H1 (cell line): Measurements from ENCODE around the gene MCM6. TPM values are rescaled to one million over a fixed set of nuclear protein-coding genes. Genes with fewer than 3 reads are reported as not detected.

Experiments used
- BRCA1 ChIP-seq: IDR thresholded peaks from 2 replicates; pipeline ENCODE4 v1.6.1; 2012; ENCODE audit warnings: low read depth, low read length, improper control_type of control experiment
- CHD1 ChIP-seq: IDR thresholded peaks from 2 replicates; pipeline ENCODE4 v1.6.1; 2012; ENCODE audit warnings: low read depth, low read length, improper control_type of control experiment
- EGR1 ChIP-seq: IDR thresholded peaks from 2 replicates; pipeline ENCODE4 v1.6.1; 2011; ENCODE audit warnings: low read depth, low read length, borderline replicate concordance
- EZH2 ChIP-seq: fragments of 200-600 bp; sonication (generic); IDR thresholded peaks from 2 replicates; pipeline ENCODE4 v1.7.1; 2012; ENCODE audit warnings: low read depth, mild to moderate bottlenecking, moderate library complexity, low read length, inconsistent platforms; ENCODE audit not compliant: severe bottlenecking
- RNF2 ChIP-seq: fragments of 200-900, 300-1000 bp; sonication (generic); IDR thresholded peaks from 2 replicates; pipeline ENCODE4 v1.7.1; 2016; ENCODE audit warnings: borderline replicate concordance, low read depth, mild to moderate bottlenecking, antibody characterized with exemption, low read length; ENCODE audit not compliant: poor library complexity, severe bottlenecking; ENCODE audit errors: missing control alignments
- polyA plus RNA-seq, 7 experiments: library from polyadenylated mRNA; depleted of rRNA in 3 of 7; stranded (reverse) in 5 of 7; unstranded in 2 of 7; fragments of >200 nt in 5 of 7; fragments of 200-250 nt in 2 of 7; gene quantifications; 1 replicate in 5 of 7; 2 replicates in 1 of 7; 4 replicates in 1 of 7; pipeline versions ENCODE4 v1.2.1 to v1.2.3, GENCODE V29; 2011 to 2013; ENCODE audit warnings: missing spikeins in 2 of 7, mixed read lengths in 2 of 7
- total RNA-seq: library from RNA; stranded (reverse); fragmentation: NEBNext Ultra II Directional; extraction: Animal tissue kit (Norgen Biotek cat#: 25700); gene quantifications from 2 replicates; pipeline ENCODE4 v1.2.1, GENCODE V29; 2021

MCM6 gene
- total and polyA plus RNA-seq, 2 of the 8 experiments (the other 6 are each of a cell fraction or from before 2014, with no cell fraction given): 60.2 to 134 TPM

DNA sequence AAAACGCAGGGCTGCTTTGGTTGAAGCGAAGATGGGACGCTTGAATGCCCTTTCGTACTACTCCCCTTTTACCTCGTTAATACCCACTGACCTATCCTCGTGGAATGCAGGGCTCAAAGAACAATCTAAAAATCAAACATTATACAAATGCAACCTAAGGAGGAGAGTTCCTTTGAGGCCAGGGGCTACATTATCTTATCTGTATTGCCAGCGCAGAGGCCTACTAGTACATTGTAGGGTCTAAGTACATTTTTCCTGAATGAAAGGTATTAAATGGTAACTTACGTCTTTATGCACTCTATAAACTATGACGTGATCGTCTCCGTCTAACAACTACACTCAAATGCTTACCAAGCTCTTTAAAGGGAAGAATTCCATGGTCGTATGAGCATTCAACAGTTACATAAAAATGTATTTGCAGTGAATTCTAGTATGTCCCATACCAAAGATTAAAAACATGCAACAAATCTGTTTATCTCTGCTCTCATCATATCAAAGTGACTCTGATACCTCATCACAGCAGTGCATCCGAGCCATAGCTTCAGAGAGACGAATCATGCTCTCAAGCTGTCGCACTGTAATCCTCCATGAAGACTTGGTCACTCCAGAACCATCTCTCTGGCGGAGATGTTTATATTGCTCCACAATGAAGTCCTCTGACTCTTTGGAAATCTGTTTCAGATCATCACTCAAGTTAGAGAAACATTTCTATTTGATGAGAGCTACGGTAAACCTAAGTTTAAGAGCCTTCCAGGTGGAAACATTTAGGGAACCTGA, 25.2 kb downstream of the MCM6 start (continued):
- TF ChIP-seq EGR1: no peak
- no peak for TF ChIP-seq EZH2
- TF ChIP-seq RNF2: no peak
- TF ChIP-seq CHD1: no peak
- TF ChIP-seq BRCA1: no peak
